Activated gamma-delta T cell treated with anti-CD3 and anti-CD28 coated beads, Interleukin-2, amount 50 U/mL, for 16 hours (primary cell): Measurements from ENCODE around the gene OSTN.
"Not testable (repeated sequence)": the region's sequence is repeated elsewhere in the genome, so short reads cannot be mapped to it uniquely, and the experiment has no call there.

Experiments
- DNase-seq: peaks from one replicate; pipeline ENCODE4 v3.0.0-alpha.2; 2020; ENCODE audit warnings: low read depth

Gene OSTN

DNA sequence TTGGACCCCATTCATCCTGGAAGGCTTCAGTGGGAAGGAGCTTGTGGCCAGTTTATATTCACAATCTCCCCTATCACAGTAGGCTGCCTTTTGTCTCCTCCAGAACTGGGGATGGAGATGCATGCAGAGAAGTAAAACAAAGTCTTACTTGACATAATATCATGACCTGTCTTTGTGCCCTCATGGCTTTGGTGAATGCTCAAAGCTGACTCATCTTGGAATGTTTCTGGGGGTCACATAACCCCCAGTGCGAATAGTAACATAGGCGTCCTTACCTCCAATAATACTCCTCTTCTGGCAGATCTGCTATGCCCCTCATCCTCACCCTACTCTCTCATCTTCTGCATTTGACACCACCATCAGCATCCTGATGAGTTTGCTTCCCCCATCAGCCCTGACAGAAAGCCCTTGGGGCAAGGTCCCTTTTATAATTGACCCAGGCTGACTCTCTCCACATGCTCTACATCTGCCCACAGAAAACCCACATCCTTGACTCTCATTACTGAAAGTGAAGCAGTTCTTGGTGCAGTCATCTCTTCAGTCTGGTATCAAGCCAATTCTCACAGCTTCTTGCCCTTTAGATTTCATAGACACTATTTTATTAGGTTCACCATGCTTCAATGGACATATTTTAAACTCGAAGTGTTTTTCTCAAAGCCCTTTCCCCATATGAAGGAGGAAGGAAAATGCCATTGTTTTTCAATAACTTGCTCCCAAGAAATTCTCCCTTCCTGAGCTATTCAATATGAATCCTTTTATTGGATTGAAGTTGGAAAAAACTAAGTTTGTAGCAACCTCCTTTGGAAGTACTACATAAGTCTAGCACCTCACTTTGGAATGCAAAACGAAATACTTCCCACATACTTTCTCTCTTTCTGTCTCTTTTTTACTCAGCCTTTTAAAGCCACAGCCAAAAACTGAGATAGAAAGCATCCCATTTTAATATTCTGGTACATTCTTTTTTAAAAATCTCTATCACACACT is 36.6 kb downstream of the OSTN start:
- DNase-seq = no peak

DNA sequence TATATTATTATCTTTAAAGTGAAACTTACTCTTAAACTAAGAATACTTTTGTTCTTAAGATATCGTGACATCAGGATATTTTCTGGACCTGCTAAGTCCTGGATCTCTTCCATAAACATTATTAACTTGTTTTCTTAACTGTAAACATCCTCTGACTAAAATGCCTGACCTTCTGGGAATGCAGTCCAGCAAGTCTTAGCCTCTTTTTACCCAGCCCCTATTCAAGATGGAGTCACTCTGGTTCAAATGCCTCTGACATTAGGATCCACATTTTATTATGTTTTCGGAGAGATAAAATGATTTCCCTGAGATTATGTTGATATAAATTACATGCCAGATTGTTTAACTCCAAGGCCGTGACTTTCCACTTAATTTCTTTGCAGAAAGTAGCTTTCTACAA is 37.6 kb downstream of the OSTN start:
- no peak for DNase-seq

DNA sequence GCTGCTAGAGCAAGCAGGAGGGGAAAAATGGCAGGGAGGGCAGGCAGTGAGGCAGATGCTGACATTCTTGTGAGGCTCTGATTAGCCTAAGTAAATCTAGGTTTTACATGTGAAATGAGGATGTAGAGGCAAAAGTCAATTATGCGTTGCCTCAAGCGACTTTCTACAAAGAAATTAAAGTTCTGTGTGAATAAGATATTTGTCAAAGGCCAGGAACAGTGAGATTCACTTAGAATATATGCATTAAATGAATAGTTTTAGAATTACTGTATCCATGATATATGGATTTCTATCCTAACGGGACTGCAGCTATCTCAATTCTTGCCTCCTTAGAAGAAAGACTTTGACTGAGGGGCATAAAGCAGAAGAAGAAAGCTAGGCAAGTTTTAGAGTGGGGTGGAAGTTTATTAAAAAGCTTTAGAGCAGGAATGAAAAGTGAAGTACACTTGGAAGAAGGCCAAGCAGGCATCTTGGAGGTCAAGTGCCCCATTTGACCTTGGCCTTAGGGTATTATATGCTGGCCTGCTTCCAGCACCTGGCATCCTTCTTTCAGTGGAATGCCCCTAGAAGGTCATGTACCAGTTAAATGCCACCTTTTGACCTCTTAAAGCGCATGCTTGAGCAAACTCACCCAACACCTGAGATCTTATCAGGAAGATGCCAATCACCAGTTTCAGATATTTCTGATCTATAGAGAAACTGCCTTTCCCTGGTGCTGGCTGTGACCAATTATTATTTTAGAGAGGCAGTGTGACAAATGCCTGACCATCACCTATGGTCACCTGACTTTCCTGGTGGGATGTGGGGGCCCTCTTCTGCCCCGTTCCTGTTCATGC is 38.2 kb downstream of the OSTN start:
- no peak for DNase-seq

DNA sequence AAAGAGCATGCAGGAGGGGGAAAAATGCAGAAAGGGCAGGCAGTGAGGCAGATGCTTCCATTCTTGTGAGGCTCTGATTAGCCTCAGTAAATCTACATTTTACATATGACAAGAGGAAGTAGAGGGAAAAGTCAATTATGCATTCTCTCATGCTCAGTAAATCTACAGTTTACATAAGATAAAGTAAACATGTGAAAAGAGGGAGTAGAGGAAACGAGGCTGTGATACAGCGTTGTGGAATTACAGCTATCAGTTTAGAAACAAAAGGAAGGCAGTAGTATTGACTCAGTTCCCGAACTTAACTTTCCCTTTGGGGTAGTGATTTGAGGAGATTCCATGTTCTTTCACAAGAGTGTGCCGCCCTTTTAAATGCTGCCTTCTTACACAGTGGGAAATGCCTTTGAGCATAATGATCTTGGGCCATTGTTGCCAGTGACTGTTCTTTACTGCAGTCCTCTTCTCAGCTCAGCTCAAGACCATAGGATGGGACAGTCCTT is 39.3 kb downstream of the OSTN start:
- DNase-seq = no peak

DNA sequence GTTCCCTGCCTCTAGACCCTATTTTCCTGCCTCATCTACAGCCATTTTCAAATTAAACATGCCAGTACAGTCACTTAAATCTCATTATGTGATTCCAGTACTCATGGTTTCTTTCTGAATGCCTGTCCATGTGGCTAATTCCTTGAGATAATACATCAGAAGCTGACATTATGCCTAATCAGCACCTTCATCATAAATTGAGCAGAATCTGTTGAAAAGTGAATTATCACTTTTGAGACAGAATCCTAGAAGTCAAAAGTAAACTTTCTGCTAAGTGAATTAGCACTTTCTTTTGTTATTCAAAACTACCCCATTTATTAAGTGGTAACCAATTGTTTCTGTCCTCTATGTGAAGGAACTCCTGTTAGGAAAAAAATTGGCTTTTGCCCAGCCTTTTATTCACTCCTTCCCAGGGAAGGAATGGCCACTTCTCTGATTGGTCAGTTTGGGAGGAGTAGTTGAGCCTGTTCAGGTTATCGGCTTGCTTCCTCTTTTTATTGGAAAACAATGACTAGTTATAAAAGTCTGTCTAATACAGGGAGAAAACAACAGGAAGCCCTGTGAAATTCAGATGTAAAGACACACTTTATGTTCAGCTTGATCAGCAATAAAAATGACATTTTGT is 40.5 kb downstream of the OSTN start:
- DNase-seq = no peak

DNA sequence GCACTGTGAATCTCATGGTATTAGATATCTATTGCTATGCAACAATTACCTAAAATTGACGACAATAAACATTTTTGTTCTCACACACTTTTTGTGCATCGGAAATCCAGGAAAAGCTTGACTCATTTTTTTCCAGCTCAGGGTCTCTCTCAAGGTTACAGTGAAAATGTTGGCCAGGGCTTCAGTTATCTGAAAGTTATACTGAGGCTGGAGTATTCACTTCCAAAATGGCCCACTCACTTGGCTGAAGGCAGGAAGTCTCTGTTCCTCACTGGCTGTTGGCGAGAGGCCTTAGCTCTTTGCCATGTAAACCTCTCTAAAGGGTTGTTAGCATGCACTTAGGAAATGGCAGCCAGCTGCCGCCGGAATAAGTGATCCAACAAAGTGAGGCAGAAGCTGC is 41.4 kb downstream of the OSTN start:
- DNase-seq = no peak

DNA sequence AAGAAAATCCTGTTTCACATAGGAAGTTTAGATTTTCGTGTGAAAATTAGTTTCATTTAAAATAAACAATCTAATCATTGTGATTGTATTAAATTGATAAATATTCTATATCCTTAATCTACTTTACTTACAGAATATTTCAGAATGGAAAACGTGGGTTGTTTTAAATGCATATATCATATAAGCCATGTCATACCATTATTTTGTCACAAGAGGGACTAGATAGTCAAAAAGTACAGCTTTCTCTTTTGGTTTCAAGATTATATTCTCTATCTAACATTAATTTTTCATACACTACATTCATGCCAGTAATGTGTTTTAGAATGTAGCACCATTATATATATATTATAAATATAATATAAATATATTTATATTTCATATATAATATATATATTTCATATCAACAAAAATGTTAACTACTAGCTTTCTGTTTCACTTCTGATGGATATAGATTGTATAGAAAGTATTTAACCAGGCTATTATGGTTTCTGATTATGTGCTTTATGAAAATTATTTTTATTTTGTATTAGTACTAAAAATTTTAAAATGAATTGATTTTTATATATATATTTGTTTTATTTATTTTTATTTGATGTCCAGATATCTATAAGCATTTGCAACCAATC is 45.3 kb downstream of the OSTN start:
- DNase-seq = no peak

DNA sequence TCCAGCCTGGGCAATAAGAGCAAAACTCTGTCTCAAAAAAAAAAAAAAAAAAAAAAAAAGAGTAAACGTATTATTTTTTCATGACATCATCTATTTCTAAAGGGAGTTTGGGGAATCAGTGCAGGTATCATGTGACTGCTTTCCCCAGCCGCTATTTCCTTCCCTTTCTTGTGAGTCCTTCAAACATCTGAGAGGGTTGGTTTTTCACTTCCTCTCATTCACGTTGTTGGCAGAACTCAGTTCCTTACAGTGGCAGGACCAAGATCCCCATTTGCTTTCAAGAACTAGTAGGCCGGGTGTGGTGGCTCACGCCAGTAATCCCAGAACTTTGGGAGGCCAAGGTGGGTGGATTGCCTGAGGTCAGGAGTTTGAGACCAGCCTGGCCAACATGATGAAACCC is 47.0 kb downstream of the OSTN start:
- DNase-seq = not testable (repeated sequence)

DNA sequence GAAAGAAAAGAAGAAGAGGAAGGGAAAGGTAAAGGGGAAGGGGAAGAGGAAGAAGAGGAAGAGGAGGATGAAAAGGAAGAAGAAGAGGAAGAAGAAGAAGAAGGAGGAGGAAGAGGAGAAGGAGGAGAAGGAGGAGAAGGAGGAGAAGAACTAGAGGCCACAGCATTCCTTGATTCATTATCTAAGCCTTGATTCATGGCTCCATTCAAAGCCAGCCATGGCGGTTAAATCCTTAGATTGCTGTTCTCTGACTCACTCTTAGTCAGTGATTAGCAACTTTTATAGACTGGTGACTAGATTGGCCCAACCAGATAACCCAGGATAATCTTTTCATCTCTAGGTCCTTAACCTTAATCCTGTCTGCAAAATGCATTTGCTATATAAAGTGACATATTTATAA is 47.6 kb downstream of the OSTN start:
- DNase-seq = no peak

- DNase-seq = no peak
Observed at GRCh38 chr3:191253089-191253799, 54.2 kb downstream of the OSTN start.

GRCh38 chr3:191254098-191254873 is 55.2 kb downstream of the OSTN start:
- DNase-seq = no peak

DNA sequence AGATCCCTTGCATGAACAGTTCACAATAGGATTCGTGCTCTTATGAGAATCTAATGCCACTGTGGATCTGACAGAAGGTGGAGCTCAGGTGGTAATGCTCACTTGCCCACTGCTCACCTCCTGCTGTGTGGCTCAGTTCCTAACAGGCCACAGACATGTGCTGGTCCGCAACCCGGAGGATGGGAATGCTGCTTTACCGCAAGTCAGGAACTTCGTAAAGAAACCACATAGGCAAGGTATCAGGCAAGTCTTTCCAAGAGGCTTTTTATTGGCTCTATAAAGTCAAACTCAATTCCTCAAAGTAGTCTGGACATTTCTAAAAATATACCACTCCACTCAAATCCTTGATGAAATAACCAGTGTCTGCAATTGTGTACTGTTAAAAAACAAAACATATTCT is 56.1 kb downstream of the OSTN start:
- no peak for DNase-seq

- no peak for DNase-seq
Observed at GRCh38 chr3:191256405-191256804, 57.4 kb downstream of the OSTN start.

GRCh38 chr3:191257286-191257685 is 58.2 kb downstream of the OSTN start:
- DNase-seq = no peak

- no peak for DNase-seq
Observed at GRCh38 chr3:191259486-191259885, 60.4 kb downstream of the OSTN start.

- no peak for DNase-seq
Observed at GRCh38 chr3:191260431-191261303, 61.6 kb downstream of the OSTN start.

GRCh38 chr3:191261304-191261638 is 62.2 kb downstream of the OSTN start:
- DNase-seq = no peak

DNA sequence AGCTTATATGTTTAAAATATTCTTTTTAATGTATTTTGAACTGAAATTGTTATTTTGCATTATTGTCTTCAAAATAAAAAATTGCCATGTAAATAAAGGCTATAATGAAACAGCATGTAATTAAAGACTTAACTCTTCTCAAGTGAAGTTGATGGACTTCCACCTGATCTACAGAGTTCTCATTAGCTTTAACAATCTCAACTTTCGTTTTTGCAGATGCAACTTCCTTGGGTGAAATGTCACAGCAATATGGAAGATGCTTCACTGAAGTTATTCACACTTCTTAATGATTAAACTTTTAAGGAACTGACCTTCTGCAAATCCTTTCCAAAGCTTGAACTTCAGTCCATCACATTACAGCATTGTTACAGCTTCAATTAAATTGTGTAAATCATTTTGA is 63.6 kb downstream of the OSTN start:
- no peak for DNase-seq

GRCh38 chr3:191263365-191263764 is 64.3 kb downstream of the OSTN start:
- DNase-seq = no peak

GRCh38 chr3:191263850-191264249 is 64.8 kb downstream of the OSTN start:
- no peak for DNase-seq
